Stimulated activated CD4-positive, alpha-beta T cell treated with anti-CD3 and anti-CD28 coated beads, Interleukin-12 subunit alpha, Interleukin-12 subunit beta, amount 100 ng/mL, for 48 hours (primary cell): Measurements from ENCODE around the gene SOCS1.
A peak's percentile ranks its signal among the peaks of the same experiment; 100 is the strongest.
"Not testable (repeated sequence)": the region's sequence is repeated elsewhere in the genome, so short reads cannot be mapped to it uniquely, and the experiment has no call there.

Source experiments
- DNase-seq, 3 donors: peaks; one replicate each; pipeline ENCODE4 v3.0.0-alpha.2; 2020; ENCODE audit warnings: low read depth in 2 of 3, low spot score in 1 of 3

The SOCS1 gene

DNA sequence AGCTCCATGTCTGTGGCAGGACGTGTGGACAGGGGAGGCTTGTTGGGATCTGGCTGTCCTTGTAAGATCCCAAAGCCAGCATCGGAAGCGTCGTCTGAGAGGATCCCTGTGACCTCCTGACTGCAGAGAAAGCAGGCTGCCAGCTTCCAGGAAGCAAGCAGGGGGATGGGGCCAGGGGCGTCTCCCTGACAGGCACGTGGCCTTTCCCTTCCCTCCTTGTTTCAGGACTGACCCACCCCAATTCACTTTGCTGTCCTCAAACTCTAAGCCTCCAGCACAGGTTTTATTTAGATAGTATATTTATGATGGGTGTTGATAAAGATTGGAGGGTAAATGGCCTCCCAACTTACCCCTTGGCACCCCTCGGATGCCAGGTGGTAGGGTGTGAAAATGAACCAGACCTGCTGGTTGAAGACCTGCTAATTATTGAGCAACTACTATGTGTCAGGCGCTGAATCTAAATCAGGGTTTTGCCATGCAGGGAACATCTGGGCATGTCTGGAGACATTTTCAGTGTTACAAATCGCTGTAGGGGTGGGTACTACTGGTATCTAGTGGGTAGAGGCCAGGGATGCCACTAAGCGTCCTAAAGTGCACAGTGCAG lies 24.5 kb downstream of the SOCS1 start:
- DNase-seq = no peak

DNA sequence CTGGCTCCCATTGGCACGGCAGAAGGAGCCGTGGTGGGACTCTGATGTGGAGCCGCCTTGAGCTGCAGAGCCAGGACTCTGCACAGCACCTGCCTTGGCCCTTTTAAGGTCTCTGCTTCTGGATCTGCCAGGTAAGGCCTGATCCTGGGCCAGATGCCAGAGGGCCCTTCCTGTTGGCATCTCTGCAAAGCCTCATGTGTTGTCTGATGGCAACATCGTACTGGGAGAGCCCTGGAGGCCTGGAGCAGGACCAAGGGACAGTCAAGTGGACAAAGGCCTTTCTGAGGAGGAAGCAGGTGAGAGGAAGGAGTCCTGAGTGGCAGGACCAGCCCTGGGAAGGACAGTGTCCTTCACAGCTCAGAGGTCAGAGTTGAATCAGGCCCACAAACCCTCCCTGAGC lies 26.1 kb downstream of the SOCS1 start:
- no peak for DNase-seq

DNA sequence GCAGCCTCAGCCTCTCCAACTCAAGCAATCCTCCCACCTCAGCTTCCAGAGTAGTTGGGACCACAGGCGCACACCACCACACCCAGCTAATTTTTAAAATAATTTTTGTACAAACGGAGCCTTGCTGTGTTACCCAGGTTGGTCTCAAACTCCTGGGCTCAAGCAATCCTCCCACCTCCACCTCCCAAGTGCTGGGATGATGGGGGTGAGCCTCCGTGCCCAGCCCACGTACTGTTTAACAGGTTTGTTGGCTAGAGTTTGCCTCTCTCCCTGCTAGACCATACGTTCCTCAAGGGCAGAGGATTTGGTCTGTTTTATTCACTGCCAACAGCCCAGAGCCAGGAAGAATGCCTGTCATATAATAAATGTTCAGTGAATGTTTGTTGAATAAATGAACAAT lies 26.6 kb downstream of the SOCS1 start:
- no peak for DNase-seq

DNA sequence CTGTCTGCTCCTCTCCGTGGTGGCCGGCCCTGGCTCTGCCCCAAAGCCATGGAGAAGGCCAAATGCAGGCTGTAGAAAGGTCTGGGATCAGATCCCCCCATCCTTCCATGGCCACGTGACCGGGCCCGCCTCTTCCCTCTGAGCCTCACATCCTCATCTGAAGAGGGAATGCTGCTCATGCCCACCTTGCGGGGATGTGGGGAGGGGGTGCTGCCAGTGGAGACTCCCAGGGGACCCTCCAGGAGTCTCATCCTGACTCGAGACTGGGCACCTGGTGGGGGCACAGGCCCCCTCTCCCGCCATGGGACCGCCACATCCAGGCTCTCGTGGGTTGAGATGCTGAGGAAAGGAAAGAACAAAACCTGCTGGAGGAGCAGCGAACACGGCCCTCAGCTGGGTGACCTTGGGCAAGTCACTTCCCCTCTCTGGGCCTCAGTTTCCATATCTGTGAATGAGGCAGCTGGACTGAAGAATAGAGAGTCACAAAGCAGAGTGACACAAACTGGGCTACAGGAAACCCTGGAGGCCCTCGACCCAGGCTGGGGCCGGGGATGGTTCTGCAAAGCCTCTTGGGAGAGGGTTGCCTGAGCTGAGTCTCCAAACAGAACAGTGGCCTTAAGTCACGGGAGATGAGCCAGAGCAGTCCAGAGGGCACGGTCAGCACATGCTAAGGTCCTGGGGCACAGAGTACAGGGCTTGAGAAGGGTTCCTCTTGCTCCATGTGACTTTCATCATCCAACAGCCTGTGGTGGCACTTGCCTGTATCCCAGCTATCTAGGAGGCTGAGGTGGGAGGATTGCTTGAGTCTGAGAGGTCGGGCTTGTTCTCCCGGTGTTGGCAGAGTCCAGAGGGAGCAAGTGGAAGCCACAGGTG lies 30.1 kb downstream of the SOCS1 start:
- DNase-seq = no peak

DNA sequence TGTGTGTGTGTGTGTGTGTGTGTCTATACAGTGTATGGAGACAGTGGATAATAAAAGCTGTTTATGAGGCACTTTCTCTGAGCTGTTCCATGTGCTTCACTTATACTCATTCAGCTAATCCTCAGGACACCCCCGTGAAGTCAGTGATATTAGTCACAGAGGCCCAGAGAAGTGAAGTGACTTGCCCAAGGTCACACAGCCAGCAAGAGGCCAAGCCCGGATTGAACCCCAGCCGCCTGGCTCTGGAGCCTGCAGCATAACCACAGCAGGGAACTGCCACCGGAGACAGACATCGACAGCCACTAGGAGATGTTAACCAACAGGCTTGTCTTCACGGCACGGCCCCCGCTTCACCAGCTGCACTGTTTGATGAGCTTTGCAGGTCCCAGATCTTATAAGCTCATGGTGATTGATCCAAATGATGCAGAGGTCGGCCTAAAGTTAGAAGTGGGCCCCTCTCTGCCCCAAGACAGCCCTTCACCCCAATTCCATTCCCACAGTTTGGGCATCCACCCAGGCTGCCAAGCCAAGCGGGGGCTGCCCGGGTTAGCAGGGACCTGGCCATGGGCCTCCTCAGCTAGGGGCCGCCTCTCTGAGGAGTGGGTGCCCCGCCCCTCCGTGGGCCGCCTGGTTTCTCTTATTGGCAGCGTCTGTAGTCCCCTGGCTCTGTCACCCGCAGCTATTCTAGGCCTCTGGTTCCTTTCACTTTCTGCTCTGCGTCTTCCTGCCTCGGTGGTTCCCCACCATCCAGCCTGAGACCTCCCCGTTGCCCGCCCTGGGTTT lies 30.9 kb downstream of the SOCS1 start:
- DNase-seq = peak; percentile 79 to 83 (median 79)

DNA sequence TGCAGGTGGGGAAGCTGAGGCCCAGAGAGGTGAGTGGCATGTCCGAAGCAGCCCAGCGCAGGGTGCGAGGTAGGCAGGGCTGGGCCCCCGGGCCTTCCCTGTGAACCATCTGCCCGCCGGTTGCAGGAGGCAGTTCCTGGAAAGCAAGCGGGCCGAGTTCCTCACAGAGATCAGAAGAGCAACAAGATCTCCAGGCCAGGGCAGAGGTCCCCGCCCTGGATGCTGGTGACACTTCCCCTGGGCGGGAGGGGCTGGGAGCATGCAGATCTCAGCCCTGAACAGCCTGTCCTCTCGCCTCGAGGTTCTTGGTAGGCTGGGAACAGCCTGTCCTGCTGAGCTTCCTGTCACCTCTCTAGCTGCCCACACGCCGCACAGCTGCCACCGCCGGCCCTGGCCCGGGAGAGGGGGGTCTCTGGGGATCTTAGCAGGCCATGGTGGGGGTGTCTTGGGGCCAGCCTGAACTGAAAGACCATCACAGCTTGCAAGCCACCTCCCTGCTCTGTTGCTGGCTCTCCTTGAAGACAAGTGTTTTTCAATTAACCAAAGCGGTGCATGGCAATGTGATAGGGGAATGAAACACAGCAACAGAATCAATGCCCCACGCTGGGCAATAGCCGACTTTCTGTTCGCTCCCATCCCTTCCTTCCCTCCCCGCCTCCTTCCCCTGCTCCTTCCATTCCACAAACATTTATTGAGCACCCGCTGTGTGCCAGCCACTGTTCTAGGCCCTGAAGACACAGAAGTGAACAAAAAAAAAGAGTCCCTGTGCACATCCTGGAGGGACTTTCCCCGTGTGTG lies 31.7 kb downstream of the SOCS1 start:
- DNase-seq = peak in 2 of 3 donors; percentile 63 to 75

DNA sequence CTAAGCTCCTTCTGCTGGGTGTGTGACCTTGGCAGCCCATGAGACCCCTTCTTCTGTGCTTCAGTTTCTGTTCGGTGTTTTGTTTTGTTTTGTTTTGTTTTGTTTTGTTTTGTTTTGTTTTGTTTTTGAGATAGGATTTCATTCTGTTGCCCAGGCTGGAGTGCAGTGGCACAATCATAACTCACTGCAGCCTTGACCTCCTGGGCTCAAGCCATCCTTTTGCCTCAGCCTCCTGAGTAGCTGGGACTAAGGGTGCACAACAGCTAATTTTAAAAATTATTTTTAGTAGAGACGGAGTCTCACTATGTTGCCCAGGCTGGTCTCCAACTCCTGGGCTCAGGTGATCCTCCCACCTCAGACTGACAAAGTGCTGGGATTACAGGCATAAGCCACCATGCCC lies 35.5 kb downstream of the SOCS1 start:
- DNase-seq = not testable (repeated sequence)

DNA sequence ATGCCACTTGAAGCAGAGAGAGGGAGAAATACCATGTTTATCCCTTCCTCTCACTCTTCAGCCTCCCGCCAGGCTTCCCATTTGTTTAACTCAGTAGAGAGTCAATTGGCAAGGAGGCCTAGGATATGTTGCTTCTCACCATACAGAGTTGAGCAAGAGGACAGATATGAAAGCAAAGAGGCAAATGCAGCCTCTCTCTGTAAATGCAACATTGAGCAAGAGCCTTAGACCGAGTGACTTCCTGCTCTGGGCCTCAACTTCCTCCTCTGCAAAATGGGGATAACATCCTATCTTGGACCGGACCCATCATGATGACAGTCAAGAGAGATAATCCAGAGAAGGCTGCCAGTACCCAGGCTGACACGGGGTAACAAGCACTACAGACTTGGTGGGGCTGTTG lies 36.8 kb downstream of the SOCS1 start:
- no peak for DNase-seq

DNA sequence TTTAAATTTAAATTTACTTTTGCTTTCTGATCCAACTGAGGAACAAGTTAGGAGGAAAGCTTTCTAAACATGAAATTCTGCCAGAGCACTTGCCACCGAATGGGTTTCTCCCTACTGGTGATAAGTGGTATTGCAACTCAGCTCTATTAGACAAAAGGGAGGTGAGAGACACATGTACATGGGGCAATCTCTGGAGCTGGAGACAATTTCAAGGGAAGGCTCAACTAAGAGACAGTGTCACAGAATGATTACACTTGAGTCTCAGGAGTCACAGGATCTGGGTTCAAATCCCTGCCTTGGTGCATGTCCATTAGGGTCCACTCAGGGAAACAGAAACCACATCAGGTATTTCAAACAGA lies 37.4 kb downstream of the SOCS1 start:
- no peak for DNase-seq

DNA sequence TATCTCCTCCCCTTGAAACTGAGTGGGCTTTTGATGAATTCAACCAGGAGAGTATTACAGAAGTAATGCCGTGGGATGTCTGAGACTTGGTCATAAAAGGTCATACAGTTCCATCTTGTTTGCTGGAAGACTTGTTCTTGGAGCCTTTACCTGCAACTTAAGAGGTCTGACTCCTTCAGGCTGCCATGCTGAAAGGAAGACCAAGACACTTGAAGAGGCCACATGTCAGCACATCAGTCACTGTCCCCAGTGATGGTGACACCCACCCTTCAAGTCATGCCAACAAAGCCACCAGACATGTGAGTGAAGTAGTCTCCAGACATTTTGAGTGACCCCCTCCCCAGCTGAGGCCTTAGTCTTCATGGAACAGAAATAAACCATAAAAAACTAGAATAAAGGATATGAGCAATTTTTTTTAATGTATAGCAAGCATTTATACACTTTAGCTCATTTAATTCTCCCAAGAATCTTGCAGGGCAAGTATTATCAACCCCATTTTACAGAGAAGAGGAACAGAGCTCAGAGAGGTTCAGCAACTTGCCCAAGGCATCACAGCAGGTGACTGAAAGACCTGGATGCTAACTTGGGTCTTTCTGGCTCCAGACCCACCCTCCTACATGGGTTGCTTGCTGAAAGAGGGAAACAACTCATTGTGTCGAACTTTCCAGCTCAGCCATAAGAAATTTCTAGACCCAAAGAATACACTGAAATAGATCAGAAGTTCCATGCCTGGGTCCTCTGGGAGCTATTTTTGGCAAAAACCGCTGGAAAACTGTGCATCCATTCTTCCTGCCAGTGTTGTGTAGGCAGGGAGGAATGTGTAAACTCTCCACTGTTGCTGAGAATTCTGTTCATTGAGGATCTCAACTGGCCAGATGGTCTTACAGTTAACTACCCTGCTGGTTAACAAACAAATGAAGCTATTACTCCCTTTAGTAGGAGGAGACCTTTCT lies 38.1 kb downstream of the SOCS1 start:
- no peak for DNase-seq

DNA sequence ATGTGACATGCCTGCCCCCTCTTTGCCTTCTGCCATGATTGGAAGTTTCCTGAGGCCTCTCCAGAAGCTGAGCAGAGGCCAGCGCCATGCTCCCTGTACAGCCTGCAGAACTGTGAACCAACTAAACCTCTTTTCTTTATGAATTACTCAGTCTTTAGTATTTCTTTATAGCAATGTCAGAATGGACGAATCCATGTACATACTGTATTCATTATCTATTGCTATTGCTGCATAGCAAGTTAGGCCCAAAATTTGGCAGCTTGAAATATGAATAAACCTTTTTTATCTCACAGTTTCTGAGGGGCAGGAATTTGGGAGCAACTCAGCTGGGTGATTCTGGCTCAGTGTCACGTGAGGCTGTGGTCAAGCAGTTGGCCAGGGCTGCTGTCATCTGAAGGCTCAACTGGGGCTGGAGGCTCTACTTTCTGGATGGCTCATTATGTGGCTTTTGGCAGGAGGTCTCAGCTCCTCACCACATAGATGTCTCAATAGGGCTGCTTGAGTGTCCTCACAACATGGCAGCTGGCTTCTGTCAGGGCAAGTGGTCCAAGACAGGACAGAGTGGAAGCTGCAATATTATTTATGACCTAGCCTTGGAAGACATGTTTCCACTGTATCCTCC lies 40.0 kb downstream of the SOCS1 start:
- DNase-seq = no peak

DNA sequence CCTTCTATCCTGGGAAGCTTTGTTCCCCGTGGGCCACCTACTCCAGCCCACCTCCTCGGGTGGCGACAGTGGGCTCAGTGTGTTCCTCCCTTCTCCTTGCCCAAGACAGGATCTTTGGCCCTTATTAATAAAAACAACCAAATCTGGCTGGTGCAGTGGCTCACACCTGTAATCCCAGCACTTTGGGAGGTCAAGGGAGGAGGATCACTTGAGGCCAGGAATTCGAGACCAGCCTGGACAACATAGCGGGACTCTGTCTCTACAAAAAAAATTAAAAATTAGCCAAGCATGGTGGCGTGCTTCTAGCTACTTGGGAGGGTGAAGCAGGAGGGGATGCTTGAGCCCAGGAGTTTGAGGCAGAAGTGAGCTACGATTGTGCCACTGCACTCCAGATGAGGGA lies 42.2 kb downstream of the SOCS1 start:
- no peak for DNase-seq

DNA sequence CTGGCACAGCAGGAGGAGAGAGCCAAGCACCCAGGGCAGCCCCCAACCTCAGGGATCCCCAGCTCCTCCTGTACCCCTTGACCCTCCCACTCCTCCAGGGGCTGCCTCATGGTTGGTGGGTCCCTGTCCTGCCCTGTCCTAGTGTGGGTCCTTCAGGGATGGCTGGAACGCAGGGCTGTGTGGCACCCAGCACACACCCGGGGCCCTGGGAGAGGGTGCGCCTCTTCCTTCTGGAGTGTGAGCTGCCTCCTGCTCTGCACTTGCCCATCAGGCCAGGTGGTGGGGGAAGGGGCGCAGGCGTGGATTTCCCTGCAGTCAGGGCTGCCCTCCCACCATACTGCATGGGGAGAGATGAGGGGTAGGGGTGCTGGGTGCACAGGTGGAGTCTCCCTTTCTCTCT lies 42.6 kb downstream of the SOCS1 start:
- no peak for DNase-seq

DNA sequence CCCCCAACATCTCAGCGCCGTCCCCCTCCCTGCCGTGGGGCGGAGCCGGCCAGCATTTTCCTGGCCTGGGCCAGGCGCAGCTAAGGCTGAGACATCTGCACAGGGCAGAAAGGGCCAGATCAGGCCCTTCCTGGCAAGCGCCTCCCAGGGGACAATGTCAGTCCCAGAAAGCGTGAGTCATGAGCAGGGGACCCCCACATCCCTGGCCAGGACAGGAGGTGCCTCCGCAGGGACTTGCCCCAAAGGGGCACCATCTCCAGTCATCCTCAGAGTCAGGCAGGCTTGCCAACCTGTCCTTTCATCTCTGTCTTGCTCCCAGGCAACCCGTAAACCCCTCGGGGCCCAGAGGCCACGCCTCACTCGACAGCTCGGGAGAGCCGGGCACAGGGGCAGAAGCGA lies 43.2 kb downstream of the SOCS1 start:
- no peak for DNase-seq

DNA sequence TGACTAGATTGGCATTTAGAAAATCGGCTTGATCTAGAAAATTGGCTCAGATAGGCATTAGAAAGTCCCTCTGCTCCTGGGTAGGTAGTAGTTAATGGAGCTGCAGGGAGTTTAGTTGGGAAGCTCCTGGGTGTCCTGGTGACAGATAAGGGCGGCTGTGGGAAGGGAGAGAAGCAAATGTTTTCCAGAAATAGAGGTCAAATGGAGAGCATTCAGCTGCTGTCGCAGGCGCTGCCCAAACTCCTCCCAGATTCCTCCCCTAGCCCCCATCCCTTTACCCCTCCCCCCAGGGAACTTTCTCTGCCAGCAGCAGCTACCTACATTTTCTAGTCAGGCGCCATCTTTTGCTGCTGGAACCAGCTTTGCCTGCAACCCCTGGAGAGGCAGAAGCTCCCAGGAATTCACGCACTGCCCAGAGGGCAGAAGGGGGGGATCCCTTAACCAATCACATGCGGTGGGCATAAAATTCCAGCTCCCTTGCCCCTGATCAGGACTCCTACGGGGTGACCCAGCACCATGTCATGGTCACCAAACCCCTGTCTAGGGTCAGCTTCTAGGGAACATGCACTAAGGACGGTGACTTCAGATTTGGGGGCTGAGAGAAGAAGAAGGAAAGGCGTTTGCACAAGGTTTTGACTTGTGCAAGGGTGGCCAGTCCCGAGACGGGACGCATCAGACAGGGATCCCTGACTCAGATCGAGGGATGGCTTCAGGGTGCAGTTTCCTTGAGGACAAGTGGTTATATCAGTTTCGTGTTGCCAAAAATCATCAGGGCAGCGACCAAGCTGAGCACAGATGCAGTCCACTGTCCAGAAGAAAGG lies 43.8 kb downstream of the SOCS1 start:
- DNase-seq = no peak

DNA sequence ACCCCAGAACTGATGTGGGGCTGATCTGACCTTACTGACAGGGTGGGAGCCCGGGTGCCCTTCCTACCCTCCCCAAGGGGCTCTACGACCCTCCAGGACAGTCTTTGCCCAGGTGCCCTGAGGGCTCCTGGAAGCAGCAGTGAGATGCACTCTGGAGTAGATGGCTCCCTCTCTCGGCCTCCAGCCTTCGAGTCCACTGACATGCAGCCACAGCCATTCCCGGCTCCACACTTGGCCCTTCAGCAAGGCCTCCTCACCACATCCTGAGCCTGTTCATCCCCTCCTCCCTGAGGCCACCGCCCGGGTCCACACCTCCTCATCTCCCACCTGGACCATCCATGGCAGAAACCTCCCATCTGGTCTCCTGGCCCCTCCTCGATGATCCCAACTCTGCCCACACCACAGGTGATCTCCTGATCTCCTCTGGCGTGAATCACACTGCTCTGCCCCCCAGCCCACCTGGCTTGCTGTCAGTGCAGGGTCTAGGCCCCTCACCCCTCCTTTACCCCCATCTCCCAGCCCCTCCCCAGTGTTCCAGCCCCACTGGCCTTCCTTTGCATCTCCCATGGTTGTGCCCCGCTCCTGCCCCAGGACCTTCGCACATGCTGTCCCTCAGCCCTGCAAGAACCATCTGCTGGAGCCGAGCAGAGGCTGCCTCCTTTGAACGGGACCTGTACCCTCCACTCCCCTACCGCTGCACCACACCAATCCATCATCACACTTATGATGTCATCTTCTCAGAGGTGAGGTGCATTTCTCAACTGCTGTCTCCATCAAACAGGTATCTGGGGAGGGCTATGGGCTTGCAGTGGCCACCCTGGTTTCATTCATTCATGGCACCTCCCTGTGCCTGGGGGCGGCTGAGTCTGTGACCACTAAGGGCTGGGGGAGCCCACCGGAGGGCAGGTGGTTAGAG lies 44.7 kb downstream of the SOCS1 start:
- no peak for DNase-seq

DNA sequence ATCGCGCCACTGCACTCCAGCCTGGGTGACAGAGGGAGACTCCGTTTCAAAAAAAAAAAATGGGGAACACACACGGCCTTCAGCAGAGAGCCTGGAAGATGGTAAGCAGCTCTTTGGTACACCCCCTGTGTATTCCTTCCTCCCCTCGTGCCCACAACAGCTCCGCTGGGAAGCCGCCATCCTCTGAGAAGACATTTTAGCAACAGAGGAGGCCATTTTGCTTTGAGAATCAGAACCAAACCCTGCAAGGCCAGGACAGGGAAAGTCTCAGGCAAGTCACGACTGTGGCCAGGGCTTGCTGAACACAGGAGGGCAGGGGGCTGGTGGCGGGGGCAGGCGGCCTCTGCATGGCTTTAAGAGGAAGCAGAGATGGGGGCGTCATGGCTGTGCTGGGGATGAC lies 45.7 kb downstream of the SOCS1 start:
- no peak for DNase-seq
